ENCODE measurements around the gene ARID1B.

- no peak for TF ChIP-seq ZNF274 (CRISPR knock-in tag; IDR thresholded peaks at IDR 0.05)
- TF ChIP-seq, protein P1, sequence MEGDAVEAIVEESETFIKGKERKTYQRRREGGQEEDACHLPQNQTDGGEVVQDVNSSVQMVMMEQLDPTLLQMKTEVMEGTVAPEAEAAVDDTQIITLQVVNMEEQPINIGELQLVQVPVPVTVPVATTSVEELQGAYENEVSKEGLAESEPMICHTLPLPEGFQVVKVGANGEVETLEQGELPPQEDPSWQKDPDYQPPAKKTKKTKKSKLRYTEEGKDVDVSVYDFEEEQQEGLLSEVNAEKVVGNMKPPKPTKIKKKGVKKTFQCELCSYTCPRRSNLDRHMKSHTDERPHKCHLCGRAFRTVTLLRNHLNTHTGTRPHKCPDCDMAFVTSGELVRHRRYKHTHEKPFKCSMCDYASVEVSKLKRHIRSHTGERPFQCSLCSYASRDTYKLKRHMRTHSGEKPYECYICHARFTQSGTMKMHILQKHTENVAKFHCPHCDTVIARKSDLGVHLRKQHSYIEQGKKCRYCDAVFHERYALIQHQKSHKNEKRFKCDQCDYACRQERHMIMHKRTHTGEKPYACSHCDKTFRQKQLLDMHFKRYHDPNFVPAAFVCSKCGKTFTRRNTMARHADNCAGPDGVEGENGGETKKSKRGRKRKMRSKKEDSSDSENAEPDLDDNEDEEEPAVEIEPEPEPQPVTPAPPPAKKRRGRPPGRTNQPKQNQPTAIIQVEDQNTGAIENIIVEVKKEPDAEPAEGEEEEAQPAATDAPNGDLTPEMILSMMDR (CRISPR knock-in tag; IDR thresholded peaks at IDR 0.05), result no peak
- TF ChIP-seq POLR2A (IDR thresholded peaks at IDR 0.05; ENCODE audit: insufficient read depth in 1 of 2, low read depth in 2 of 2, low read length in 2 of 2), result no peak
- TF ChIP-seq RELA (CRISPR knock-in tag; IDR thresholded peaks at IDR 0.05), result no peak
These were observed 253.0 kb downstream of the ARID1B start for GRCh38 chr6:157029980-157030690.
